Astrocyte (in vitro differentiated cells and primary cell): ENCODE measurements around the gene ISY1.

ENCODE experiments used
- CTCF ChIP-seq: IDR thresholded peaks from 2 replicates; pipeline ENCODE4 v1.5.1; 2011; ENCODE audit warnings: low read depth, mild to moderate bottlenecking, inconsistent platforms, low read length, moderate library complexity; ENCODE audit not compliant: insufficient read depth
- EZH2 ChIP-seq: IDR thresholded peaks from 2 replicates; pipeline ENCODE4 v1.6.1; 2012; ENCODE audit warnings: mild to moderate bottlenecking, low read length, inconsistent platforms; ENCODE audit not compliant: insufficient read depth

DNA sequence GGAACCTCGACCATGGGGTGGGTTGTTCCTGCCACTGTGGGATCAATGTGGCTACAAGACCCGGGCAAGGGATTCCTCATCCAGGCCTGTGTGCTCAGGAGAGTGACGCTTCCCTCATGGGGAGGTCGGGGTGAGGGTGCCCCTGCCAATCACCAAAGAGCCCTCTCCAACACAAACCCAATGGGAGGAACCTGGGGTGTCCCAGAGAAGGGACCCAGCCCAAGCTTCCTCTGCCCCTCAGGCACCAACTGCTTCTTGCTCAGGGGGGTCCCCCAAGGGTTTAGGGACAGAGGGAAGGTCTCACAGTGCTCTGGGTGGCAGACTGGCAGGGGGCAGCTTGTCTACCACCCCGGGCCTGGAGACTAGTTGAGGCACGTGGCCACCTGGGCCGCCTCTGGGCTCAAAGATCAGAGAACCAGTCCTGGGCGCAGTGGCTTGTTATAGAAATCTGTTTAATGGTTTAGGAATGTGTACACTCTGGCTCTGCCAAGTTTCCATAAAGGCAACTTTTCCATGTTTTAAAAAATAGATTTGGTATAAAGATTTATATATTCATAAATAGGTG, 73.6 kb downstream of the ISY1 start:
- TF ChIP-seq CTCF (no peak), EZH2 (no peak)
